Measurements from ENCODE around the gene KIAA1671.

Gene KIAA1671

DNA sequence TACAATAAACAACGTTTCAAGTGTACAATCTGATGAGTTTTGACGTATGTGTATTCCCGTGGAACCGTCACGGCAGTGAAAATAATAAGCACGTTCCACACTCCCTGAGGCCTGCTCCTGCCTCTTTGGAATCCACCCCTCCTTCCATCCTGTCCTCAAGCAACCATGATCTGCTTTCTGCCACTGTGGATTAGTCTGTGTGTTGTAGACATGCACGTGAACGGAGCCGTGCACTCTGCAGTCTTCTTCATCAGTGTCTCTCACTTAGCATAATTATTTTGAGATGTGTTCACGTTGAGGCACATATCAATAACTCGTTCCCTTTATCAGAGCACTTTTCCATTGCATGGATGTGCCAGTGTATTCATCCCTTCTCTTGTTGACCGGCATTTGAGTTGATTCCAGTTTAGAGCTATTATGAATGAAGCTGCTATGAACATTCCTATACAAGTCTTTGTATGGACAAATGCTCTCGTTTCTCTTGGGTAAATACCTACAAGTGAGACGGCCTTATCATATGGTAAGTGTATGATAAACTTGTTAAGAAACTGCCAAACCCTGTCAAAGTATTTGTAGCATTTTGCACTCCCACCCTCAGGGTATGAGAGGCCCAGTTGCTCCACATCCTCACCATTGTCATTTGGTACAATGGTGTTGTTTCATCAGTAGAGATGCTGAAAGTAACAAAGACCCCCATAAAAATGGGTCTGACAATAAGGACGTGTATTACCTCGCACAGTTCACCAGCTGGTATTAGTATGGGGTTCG, 144.3 kb downstream of the KIAA1671 start:
- DNase-seq = no peak

- no peak for DNase-seq
Observed at GRCh38 chr22:25098445-25099081, 146.0 kb downstream of the KIAA1671 start.

GRCh38 chr22:25099202-25099601, 146.7 kb downstream of the KIAA1671 start:
- no peak for DNase-seq

DNA sequence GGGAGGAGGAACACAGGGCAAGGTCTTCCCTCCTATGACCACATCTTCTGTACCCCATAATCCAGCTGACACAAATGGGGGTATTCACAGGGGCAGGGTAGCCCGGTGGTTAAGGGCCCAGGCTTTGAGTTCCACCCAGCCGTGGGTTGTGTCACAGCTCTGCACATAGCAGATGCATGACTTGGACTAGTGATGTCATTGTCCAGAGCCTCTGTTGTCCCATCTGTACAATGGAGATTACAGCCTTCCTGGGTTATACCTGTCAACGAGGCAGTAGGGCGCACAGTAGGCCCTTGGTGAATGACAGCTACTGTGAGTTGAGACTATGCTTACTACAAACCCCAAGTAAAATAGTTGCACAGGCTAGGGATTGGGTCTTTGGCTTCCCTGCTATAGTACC, 147.9 kb downstream of the KIAA1671 start:
- no peak for DNase-seq

- no peak for DNase-seq
Observed at GRCh38 chr22:25100948-25101347, 148.4 kb downstream of the KIAA1671 start.

DNA sequence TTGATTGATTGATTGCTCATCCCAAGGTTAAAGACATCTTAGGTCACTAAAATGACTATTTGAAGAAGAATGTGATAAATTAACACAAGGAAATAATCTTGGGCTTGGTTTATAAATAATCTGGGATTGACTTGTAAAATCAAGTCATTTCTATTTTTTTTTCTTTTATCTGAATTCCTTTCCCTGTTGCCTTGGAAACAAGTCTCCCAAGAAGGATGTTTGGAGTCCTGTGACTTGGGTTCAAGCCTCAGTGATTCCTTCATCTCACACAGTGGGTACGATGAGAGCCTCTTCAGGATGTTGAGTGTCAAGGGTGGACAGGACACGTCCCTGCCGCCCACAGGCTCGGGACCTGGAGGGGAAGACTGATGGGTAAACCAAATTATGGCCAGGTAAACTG, 149.0 kb downstream of the KIAA1671 start:
- no peak for DNase-seq

DNA sequence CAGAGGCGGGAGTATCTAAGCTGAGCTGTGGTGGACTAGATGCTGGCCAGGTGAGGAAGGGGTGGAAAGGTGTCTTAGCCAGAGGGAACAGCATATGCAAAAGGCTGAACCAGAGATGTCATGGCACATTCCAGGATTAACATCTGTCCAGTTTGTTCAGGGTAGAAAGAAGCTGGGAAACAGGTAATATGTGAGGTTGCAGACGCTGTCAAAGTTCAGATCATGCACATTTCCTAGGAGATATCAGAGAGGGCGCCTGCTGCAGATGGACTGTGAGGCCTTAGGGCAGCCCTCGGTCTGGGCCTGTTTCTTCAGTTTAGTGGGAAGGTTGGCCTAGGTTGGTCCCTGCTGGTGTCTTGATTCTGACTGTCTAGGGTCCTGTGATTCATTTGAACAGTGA, 149.5 kb downstream of the KIAA1671 start:
- no peak for DNase-seq

- DNase-seq = no peak
Observed at GRCh38 chr22:25102722-25103121, 150.2 kb downstream of the KIAA1671 start.

- no peak for DNase-seq
Observed at GRCh38 chr22:25104367-25104766, 151.9 kb downstream of the KIAA1671 start.

DNA sequence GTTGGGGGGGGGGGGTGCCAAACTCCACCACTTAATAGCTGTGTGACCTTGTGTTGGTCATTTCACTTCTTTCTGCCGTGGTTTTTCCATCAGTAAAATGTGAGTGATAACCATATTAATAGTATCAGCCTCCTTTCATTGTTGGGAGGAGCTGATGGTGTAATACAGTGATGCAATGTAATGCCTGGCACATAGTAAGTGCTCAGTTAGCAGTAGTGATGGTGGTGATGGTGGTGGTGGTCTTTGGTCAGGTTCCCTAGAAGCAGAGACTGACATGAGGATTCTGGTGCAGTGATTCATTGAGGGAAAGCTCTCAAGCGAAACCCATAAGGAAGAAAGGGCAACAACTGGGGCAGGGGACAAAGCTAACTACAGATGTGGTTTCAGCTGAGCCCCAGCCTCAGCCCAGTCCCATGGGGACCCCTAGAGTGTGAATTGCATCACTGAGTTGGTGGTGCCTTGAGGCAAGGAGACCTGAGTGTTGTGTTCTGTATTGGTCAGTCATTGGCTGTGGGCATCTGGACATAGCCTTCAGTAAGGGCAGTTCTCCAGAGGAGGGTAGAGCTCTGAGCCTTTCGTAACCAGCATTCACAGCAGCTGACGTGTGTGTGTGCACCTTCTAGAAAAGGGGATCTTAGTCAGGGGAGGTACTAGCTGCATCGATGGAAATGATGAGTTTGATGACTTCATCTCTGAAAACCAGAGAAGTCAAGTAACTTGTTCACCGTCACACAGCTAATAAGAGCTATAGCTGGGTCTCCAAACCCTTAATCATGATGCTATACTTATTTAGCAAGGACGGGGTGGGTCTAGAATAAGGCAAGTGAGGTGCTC, 153.5 kb downstream of the KIAA1671 start:
- no peak for DNase-seq

GRCh38 chr22:25109878-25110595, 157.5 kb downstream of the KIAA1671 start:
- no peak for DNase-seq

DNA sequence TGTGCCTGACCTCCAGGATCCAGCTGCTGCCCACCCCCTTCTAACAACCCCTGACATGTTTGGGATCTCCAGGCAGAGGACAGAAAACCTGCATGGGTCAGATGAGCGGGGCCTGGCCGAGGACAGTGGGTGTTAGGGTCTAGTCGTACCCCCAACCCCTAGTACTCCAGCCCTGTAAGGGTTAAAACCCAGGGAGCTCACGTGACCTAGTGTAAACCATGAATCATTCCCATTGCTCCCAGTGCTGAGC, 158.0 kb downstream of the KIAA1671 start:
- no peak for DNase-seq

DNA sequence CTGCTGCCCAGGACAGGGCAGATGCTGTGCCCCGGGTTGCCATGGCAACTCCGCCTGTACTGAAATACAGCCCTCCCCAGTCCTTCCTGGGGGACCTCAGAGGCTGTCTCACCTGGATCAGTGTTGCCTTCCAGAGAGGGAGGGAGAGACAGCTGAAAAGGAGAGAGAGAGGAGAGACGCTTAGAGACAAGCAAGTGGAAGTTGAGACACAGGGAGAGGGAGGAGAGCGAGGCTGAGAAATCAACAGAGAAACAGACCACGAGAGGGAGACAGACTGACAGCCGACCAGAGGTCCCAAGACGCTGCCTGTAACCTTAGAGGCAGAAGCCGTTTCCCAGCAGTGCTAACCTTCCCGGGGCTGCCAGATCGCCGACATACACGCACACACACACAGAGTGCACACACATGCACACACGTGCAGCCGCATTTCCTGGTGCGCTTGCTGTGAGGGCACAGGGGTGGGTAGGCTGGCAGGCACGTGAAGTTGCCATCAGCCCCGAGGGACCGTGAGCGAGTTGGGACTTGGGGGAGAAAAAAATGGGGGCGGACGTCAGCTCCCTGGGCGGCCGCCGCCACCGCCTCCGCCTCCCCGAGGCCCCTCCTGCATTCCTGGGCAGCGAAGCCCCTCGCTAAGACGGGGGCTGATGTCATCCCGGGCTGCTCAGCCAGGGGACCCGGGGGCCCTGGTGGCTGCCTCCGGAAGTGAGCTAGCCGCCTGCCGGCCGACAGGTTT, 158.5 kb downstream of the KIAA1671 start:
- peak; percentile 67 to 69 for DNase-seq

DNA sequence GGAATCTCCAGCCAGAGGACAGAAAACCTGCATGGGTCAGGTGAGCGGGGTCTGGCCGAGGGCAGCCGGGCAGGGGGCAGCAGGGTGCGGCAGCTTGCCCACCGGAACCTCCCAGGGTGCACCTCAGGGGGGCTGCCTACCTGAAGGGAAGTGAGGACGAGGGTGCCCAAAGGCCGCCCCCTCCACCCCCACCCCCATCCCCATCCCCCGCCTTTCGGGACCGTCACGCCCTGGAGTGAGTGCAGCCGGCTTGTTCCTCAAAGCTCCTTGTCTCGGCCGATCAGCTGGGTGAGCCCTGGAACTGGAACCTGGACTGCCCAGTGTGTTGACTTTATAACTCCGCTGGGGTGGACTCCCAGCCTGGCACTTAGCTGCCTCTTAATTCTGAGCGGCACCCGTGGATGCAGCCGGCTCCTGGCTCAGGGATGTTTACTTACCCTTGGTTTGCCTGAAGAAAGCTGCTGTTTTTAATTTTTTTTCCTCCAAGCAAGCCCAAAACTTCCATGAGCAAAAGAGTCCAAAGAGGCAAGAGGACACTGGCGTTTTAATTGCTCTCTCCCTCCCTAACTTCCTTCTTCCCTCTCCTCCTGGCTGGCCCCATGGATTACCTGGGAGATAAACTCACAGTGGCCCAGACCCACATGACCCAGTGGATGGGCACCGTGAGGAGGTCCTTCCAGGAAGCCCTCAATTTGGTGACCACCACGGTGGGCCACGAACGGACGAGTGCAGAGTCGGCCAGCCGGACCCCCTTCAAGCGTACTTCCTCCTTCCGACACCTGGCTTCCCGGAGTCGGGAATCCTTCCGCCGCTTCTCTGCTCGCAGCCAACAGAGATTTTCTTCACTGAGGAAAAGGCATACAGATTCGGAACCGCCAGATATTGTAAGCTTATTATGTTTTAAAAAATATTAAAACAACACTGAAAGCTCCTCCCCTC, 159.3 kb downstream of the KIAA1671 start:
- DNase-seq = no peak

GRCh38 chr22:25112538-25113253, 160.2 kb downstream of the KIAA1671 start:
- DNase-seq = no peak

- DNase-seq = no peak
Observed at GRCh38 chr22:25113316-25113721, 160.8 kb downstream of the KIAA1671 start.

- DNase-seq = no peak
Observed at GRCh38 chr22:25114369-25115362, 162.2 kb downstream of the KIAA1671 start.

DNA sequence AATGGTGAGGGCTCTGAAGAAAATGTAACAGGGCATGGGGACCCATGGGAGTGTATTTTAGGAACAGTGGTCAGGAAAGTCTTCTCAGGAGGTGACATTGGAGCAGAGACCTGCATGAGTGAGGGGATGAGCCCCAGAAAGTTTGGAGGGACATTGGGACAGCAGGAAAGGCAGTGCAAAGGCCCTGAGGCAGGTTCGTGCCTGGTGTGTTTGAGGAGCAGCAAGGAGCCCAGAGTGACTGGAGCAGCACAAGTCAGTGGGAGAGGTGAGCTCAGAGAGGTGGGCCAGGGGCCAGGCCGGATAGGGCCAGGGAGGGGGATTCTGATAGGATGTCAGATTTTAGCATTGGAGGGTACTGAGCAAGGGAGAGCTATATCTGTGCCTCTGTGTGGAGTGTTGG, 167.1 kb downstream of the KIAA1671 start:
- DNase-seq = no peak

DNA sequence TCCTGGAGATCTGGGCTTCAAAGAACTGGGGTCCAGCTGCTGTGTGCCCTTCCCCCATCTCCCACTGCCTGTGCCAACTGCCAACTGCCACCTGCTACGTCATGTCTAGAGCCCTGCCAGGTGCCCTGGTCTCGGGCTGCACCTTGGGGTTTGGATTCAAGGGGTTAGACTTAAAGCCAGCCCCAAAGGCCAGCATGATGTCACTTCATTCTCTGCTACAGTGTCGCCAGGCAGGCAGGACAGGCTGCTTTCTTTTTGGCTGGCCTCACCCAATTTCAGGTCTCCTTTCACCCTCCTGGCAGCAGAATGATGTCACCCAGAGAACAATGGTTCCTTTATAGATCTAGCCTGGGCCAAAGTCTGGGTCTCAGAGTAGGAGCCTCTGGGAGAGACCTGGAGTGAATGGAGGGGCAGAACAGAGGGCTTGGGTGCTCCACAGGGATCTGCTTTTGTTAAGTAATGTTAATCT, 167.6 kb downstream of the KIAA1671 start:
- no peak for DNase-seq
